Lower lobe of right lung (tissue), 2 donors: Measurements from ENCODE around the gene ZFP64. TPM values are rescaled to one million over a fixed set of nuclear protein-coding genes. Genes with fewer than 3 reads are reported as not detected.

Experiments
- ATAC-seq, 2 donors: fragments of 200-7000 bp; cut with Tn5 transposase; one replicate each; pipeline ENCODE4 v1.9.1; 2020 to 2022; ENCODE audit warnings: mild to moderate bottlenecking in 2 of 2, moderate library complexity in 2 of 2
- DNase-seq: peaks from one replicate; pipeline ENCODE4 v3.0.0-alpha.2; 2020
- H3K27ac ChIP-seq: fragments of 200-600 bp; one replicate; pipeline ENCODE4 v1.8.0; 2022
- H3K27me3 ChIP-seq: fragments of 200-600 bp; one replicate; pipeline ENCODE4 v1.8.0; 2022; ENCODE audit warnings: low read depth
- H3K36me3 ChIP-seq: fragments of 200-600 bp; one replicate; pipeline ENCODE4 v1.8.0; 2022; ENCODE audit warnings: mild to moderate bottlenecking
- H3K4me1 ChIP-seq: fragments of 200-600 bp; one replicate; pipeline ENCODE4 v1.8.0; 2022
- H3K4me3 ChIP-seq: fragments of 200-600 bp; one replicate; pipeline ENCODE4 v1.8.0; 2022; ENCODE audit warnings: mild to moderate bottlenecking
- H3K9me3 ChIP-seq: fragments of 200-600 bp; one replicate; pipeline ENCODE4 v1.8.0; 2022
- intact Hi-C: fragments of 100-400 bp; cut with DNase I; formaldehyde crosslinking; loops from one replicate; pipeline ENCODE4 v1.11.0; 2022
- total RNA-seq: library from RNA; stranded (reverse); fragmentation: NEBNext Ultra II Directional; extraction: Animal tissue kit (Norgen Biotek cat#: 25700); gene quantifications from one replicate; pipeline ENCODE4 v1.2.1, GENCODE V29; 2021
- TF ChIP-seq, protein P1 (sequence below): fragments of 200-600 bp; IDR thresholded peaks from one replicate; pipeline ENCODE4 v1.8.0; 2022; ENCODE audit warnings: antibody characterized with exemption, mild to moderate bottlenecking
- donor health status: DM: no; HTN: yes; CAD: no; lungs with severe emphysema.

Gene ZFP64
- total RNA-seq, 1 donor from 2014 or later: 12.8 TPM

DNA sequence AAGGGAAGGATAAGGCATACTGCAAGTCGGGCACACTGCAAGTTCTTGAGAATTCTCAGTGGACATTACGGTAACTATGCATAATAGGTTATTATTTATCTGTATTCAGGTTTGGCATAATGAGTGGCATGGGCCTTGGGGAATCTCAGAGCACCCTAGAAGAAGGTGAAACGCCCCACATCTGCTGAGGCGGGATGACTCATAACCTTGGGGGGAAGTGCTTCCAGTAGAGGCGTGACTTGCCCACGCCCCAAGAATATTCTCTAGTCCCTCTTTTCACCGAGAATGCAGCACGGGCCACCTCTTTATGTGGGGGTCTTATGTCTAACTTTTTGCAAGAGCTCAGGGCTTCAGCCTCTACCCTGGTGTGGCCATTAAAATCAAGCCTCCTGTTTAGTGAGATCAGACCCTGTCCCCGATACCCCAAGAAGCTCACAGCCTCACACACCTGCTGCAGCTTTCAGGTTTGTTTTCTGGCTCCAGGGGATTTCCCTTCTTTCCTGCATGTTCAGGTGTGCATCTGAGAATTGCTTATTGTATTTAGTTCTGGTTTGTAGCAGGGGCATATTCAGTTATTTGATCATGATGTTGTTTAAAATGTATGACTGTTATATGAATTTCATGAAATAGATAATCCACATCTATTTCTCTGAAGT lies 19.1 kb downstream of the ZFP64 start:
- ATAC-seq (no peak), DNase-seq (no peak)
- Histone ChIP-seq H3K4me3 (no peak overlapping the region), H3K9me3 (no peaks in the 10 kb centered on the region), H3K4me1 (no peaks in the 10 kb centered on the region), H3K27me3 (no peaks in the 10 kb centered on the region), H3K27ac (no peak overlapping the region), H3K36me3 (peaks cover 32% of the 10 kb centered on the region)
- TF ChIP-seq, protein P1, sequence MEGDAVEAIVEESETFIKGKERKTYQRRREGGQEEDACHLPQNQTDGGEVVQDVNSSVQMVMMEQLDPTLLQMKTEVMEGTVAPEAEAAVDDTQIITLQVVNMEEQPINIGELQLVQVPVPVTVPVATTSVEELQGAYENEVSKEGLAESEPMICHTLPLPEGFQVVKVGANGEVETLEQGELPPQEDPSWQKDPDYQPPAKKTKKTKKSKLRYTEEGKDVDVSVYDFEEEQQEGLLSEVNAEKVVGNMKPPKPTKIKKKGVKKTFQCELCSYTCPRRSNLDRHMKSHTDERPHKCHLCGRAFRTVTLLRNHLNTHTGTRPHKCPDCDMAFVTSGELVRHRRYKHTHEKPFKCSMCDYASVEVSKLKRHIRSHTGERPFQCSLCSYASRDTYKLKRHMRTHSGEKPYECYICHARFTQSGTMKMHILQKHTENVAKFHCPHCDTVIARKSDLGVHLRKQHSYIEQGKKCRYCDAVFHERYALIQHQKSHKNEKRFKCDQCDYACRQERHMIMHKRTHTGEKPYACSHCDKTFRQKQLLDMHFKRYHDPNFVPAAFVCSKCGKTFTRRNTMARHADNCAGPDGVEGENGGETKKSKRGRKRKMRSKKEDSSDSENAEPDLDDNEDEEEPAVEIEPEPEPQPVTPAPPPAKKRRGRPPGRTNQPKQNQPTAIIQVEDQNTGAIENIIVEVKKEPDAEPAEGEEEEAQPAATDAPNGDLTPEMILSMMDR: no peak
- intact Hi-C loops: no loop called here

DNA sequence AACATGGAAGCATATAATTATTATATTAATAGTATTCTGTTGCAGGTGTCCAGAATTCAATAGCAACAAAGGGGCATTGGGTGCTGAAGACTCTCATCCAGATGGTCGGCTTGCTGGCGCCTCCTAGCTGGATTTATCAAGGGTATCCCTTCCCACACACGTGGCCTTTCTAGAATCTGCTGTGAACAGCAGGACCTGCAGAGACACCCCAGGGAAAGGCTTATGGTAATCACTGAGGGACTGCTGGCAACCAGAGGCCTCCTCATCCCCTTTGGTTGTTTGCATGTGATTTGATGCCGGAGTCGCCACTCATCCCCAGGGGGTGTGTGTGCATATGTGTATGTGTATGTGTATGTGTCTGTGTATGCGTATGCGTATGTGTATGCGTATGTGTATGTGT lies 20.6 kb downstream of the ZFP64 start:
- Histone ChIP-seq H3K9me3 (no peaks in the 10 kb centered on the region), H3K4me3 (no peak overlapping the region), H3K27me3 (no peaks in the 10 kb centered on the region), H3K27ac (no peak overlapping the region), H3K4me1 (no peaks in the 10 kb centered on the region), H3K36me3 (peaks cover 32% of the 10 kb centered on the region)
- TF ChIP-seq, protein P1: no peak
- intact Hi-C loops: no loop called here
- DNase-seq (no peak), ATAC-seq (no peak)

DNA sequence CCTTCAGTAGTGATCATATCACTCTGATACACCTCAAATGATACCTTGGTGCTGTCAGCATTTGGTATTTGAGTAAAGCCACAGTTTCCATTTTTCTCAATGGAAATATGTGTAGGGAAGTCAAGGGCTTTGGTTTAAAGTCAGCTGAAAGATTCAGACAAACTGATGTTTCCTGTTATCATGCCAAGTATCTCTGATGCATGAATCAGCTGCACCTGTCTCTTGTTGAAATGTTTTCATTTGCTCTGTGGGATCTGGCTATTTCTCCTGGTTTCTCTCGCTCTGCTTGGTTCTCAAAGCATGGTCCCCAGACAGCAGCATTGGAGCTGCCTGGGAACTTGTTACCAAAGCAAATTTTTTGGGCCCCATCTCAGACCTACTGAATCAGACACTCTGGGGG lies 23.5 kb downstream of the ZFP64 start:
- Histone ChIP-seq H3K27ac (no peak overlapping the region), H3K27me3 (no peaks in the 10 kb centered on the region), H3K36me3 (peaks cover 50% of the 10 kb centered on the region), H3K4me1 (no peaks in the 10 kb centered on the region), H3K4me3 (no peak overlapping the region), H3K9me3 (no peaks in the 10 kb centered on the region)
- TF ChIP-seq, protein P1: no peak
- ATAC-seq (no peak), DNase-seq (no peak)
- intact Hi-C loops: no loop called here

DNA sequence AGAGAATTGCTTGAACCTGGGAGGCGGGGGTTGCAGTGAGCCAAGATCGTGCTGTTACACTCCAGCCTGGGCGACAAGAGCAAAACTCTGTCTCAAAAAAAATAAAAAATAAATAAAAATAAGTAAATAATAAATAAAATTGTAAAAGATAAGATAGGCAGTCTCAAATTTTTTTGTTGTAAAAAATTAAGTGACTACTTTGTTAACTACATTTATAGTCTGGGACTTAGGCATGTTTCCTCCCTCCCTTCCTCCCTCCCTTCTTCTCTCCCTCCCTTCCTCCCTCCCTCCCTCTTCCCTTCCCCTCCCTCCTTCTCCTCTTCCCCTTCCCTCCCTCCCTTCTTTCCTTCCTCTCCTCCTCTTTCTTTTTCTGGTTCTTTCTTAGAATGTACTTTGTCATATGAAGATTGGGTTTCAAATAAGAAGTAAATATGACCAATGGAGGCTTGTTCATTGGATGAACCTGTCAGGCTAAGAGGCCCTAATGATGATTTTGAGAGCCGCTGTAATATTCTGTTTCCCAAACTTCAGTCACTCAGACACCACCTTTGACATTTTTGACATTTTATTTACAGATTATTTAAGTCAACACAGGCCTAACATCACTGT lies 24.2 kb downstream of the ZFP64 start:
- Histone ChIP-seq H3K4me3 (no peak overlapping the region), H3K27ac (no peak overlapping the region), H3K4me1 (no peaks in the 10 kb centered on the region), H3K36me3 (peaks cover 50% of the 10 kb centered on the region), H3K27me3 (no peaks in the 10 kb centered on the region), H3K9me3 (no peaks in the 10 kb centered on the region)
- TF ChIP-seq, protein P1: no peak
- ATAC-seq: no peak
- DNase-seq: no peak
- intact Hi-C loops: no loop called here

DNA sequence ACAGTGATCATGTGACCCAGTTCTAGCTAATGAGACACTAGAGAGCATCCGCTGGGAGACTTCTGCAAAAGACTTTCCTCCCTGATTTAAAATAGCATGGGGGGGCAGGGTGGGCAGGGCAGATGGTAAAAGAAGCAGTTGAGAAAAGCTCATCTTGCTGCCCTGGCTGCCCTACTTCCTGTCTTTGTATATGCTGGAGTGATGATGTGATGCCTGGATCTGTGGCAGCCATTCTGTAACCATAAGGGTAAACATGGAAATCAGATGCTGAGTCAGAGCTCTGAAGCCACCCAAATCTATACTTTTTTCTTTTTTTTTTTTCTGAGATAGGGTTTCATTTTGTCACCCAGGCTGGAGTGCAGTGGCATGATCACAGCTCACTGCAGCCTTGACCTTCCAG lies 25.4 kb downstream of the ZFP64 start:
- no peak overlapping the region for H3K4me3 ChIP-seq
- no peaks in the 10 kb centered on the region for H3K27me3 ChIP-seq
- H3K4me1 ChIP-seq: no peaks in the 10 kb centered on the region
- intact Hi-C loops: no loop called here
- H3K36me3 ChIP-seq: peaks cover 54% of the 10 kb centered on the region
- DNase-seq: no peak
- no peak overlapping the region for H3K27ac ChIP-seq
- no peaks in the 10 kb centered on the region for H3K9me3 ChIP-seq
- TF ChIP-seq, protein P1: no peak
- no peak for ATAC-seq
